GM23248 (cell line): ENCODE results near the gene TCOF1.

ENCODE experiments used
- EZH2 ChIP-seq: fragments of 200-600 bp; sonication (generic); IDR thresholded peaks from 2 replicates; pipeline ENCODE4 v1.6.1; 2018; ENCODE audit warnings: antibody characterized with exemption, mild to moderate bottlenecking; ENCODE audit not compliant: insufficient read depth, poor library complexity, severe bottlenecking
- EZH2phosphoT487 ChIP-seq: fragments of 200-600 bp; sonication (generic); IDR thresholded peaks from 2 replicates; pipeline ENCODE4 v1.6.1; 2018; ENCODE audit warnings: antibody characterized with exemption, moderate library complexity, mild to moderate bottlenecking, low read depth; ENCODE audit not compliant: insufficient read depth

GRCh38 chr5:150422758-150423157 lies 65.3 kb downstream of the TCOF1 start:
- no peak for TF ChIP-seq EZH2
- no peak for TF ChIP-seq EZH2phosphoT487
